Glutamatergic neuron (in vitro differentiated cells): ENCODE data around the gene CDC42BPB. TPM values are rescaled to one million over a fixed set of nuclear protein-coding genes. Genes with fewer than 3 reads are reported as not detected.

ENCODE experiments used
- DNase-seq: peaks from one replicate; pipeline ENCODE4 v3.0.0; 2022
- H3K27ac Mint-ChIP-seq: one replicate; pipeline ENCODE4 v1.8.0; 2020; ENCODE audit warnings: mild to moderate bottlenecking, mixed read lengths, inconsistent platforms; ENCODE audit not compliant: unreplicated experiment
- H3K27me3 Mint-ChIP-seq: one replicate; pipeline ENCODE4 v1.8.0; 2020; ENCODE audit warnings: mild to moderate bottlenecking, moderate library complexity, mixed read lengths, inconsistent platforms; ENCODE audit not compliant: unreplicated experiment
- H3K36me3 Mint-ChIP-seq: one replicate; pipeline ENCODE4 v1.8.0; 2020; ENCODE audit warnings: mild to moderate bottlenecking, mixed read lengths, inconsistent platforms; ENCODE audit not compliant: unreplicated experiment
- H3K4me1 Mint-ChIP-seq: one replicate; pipeline ENCODE4 v1.8.0; 2020; ENCODE audit warnings: mild to moderate bottlenecking, low read depth, mixed read lengths, inconsistent platforms; ENCODE audit not compliant: unreplicated experiment
- H3K4me3 Mint-ChIP-seq: one replicate; pipeline ENCODE4 v1.8.0; 2020; ENCODE audit warnings: mild to moderate bottlenecking, mixed read lengths, inconsistent platforms; ENCODE audit not compliant: unreplicated experiment
- H3K9me3 Mint-ChIP-seq: one replicate; pipeline ENCODE4 v1.8.0; 2020; ENCODE audit warnings: mild to moderate bottlenecking, moderate library complexity, mixed read lengths, inconsistent platforms; ENCODE audit not compliant: unreplicated experiment
- CTCF ChIP-seq: fragments of 200-600 bp; sonication (generic); IDR thresholded peaks from one replicate; pipeline ENCODE4 v1.5.0; 2021; ENCODE audit not compliant: partially characterized antibody, unreplicated experiment
- total RNA-seq: library from RNA; stranded (reverse); fragmentation: NEBNext Ultra II Directional; extraction: Animal tissue kit (Norgen Biotek cat#: 25700); gene quantifications from one replicate; pipeline ENCODE4 v1.2.1, GENCODE V29; 2021; ENCODE audit not compliant: unreplicated experiment

The CDC42BPB gene
- total RNA-seq, 1 donor from 2014 or later, result 125 TPM

GRCh38 chr14:102922490-102923200, 134.7 kb downstream of the CDC42BPB start, which contains the start of gene AMN:
TSS of gene AMN (plus strand) at chr14:102922663. CDS start at chr14:102922689, 26 bp downstream.
- no peak within 1 kb of the TSS for H3K4me3 Mint-ChIP-seq
- no peak for DNase-seq
- peaks cover 8% of the 10 kb centered on the region for H3K27me3 Mint-ChIP-seq
- no peak for TF ChIP-seq CTCF
- H3K27ac Mint-ChIP-seq, result no peak within 1 kb of the TSS
- no peaks in the 10 kb centered on the region for H3K36me3 Mint-ChIP-seq
- peaks cover 4% of the 10 kb centered on the region for H3K9me3 Mint-ChIP-seq
- peaks cover 3% of the 10 kb centered on the region for H3K4me1 Mint-ChIP-seq

DNA sequence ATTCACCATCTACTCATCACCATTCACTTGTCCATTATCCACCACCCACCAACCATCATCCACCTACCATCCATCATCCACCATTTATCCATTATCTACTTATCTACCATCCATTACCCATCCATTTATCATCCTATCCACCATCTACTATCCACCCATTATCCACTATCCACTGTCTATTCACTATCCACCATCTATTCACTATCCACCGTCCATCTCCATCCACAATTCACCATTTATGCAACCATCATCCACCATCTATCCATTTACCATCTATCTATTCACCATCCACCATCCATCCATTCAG, 136.4 kb downstream of the CDC42BPB start:
- H3K4me3 Mint-ChIP-seq, result no peak overlapping the region
- TF ChIP-seq CTCF, result no peak
- no peak for DNase-seq

DNA sequence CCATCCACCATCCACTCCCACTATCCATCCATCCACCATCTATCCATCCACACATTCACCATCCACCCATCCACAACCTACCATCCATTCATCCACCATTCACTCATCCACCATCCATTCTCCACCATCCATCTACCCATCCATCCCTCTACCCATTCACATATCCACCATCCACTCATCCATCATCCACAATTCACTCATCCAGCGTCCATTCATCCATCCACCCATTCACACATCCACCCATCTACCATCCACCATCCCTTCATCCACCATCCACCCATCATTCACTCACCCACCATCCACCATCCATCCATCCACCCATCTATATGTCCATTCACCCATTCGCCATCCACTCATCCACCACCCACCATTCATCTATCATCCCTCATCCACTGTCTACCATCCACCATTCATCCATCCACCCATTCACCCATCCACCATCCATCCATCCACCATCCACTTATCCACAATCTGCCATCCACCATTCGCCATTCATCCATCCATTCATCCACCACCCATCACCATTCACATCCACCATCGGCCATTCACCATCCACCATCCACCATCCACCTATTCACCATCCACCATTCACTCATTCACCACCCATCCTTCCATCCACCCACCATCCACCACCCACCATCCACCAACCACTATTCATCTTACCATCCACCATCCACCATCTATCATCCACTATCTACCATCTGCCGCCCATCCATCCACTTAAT, 136.9 kb downstream of the CDC42BPB start:
- Mint-ChIP-seq H3K4me1 (no peaks in the 10 kb centered on the region), H3K27me3 (peaks cover 7% of the 10 kb centered on the region), H3K9me3 (peaks cover 2% of the 10 kb centered on the region), H3K4me3 (no peak overlapping the region), H3K36me3 (no peaks in the 10 kb centered on the region), H3K27ac (no peak overlapping the region)
- TF ChIP-seq CTCF, result no peak
- no peak for DNase-seq

More for the DNA sequence above, 136.4 kb downstream of the CDC42BPB start:
- Mint-ChIP-seq H3K36me3 (no peaks in the 10 kb centered on the region), H3K4me1 (peaks cover 2% of the 10 kb centered on the region), H3K27ac (no peak overlapping the region), H3K27me3 (peaks cover 9% of the 10 kb centered on the region), H3K9me3 (peaks cover 3% of the 10 kb centered on the region)

DNA sequence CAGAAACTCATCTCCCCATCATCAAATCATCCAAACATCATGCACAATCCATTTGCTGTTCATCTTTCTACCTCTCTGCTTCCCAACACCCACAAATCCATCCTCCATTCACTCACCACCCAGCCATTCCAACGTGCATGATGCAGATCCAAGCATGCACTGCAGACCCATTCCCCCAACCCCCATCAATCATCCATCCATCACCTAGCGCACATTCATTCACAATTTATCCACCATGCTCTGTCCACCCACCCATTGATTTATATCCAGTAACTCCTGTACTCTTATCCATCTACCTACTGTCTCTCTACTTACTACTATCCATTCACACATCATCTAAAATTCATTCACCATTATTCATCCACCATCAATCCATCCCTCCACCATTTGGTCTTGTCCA, 138.9 kb downstream of the CDC42BPB start:
- Mint-ChIP-seq H3K27ac (no peak overlapping the region), H3K36me3 (no peaks in the 10 kb centered on the region), H3K27me3 (peaks cover 4% of the 10 kb centered on the region), H3K9me3 (peaks cover 2% of the 10 kb centered on the region), H3K4me1 (no peaks in the 10 kb centered on the region), H3K4me3 (no peak overlapping the region)
- no peak for TF ChIP-seq CTCF
- DNase-seq, result no peak
